ENCODE measurements around the gene ASB7.

ASB7 gene

GRCh38 chr15:100598655-100599054 lies 3.7 kb upstream of the ASB7 start:
- DNase-seq, result no peak

GRCh38 chr15:100601163-100601562 lies 1.2 kb upstream of the ASB7 start:
- DNase-seq, result peak in 1 of 2 experiments; percentile 35

GRCh38 chr15:100601617-100602063 lies 749 bp upstream of the ASB7 start:
- no peak for DNase-seq

- DNase-seq, result no peak
Measured at GRCh38 chr15:100602823-100603393, 519 bp downstream of the ASB7 start.

- DNase-seq, result no peak
Measured at GRCh38 chr15:100612539-100612938, 10.2 kb downstream of the ASB7 start.

GRCh38 chr15:100613208-100613607 lies 10.8 kb downstream of the ASB7 start:
- no peak for DNase-seq

GRCh38 chr15:100614336-100614735 lies 11.9 kb downstream of the ASB7 start:
- no peak for DNase-seq

GRCh38 chr15:100614918-100615317 lies 12.5 kb downstream of the ASB7 start:
- no peak for DNase-seq

- no peak for DNase-seq
Measured at GRCh38 chr15:100615801-100616200, 13.4 kb downstream of the ASB7 start.

GRCh38 chr15:100616700-100617099 lies 14.3 kb downstream of the ASB7 start:
- no peak for DNase-seq

GRCh38 chr15:100623301-100623700 lies 20.9 kb downstream of the ASB7 start:
- DNase-seq, result no peak

- DNase-seq, result peak; percentile 60 to 67
Measured at GRCh38 chr15:100627789-100628395, 25.5 kb downstream of the ASB7 start.

- no peak for DNase-seq
Measured at GRCh38 chr15:100628746-100629145, 26.4 kb downstream of the ASB7 start.

GRCh38 chr15:100631831-100632230 lies 29.4 kb downstream of the ASB7 start:
- DNase-seq, result no peak

GRCh38 chr15:100633763-100634075 lies 31.3 kb downstream of the ASB7 start:
- no peak for DNase-seq

GRCh38 chr15:100635406-100636071 lies 33.1 kb downstream of the ASB7 start:
- DNase-seq, result no peak

- DNase-seq, result no peak
Measured at GRCh38 chr15:100638177-100638730, 35.9 kb downstream of the ASB7 start.

- no peak for DNase-seq
Measured at GRCh38 chr15:100642213-100642949, 40.0 kb downstream of the ASB7 start.

GRCh38 chr15:100642950-100643338 lies 40.6 kb downstream of the ASB7 start:
- DNase-seq, result no peak

GRCh38 chr15:100645671-100646070 lies 43.3 kb downstream of the ASB7 start:
- DNase-seq, result no peak

GRCh38 chr15:100648951-100649350 lies 46.6 kb downstream of the ASB7 start:
- no peak for DNase-seq

GRCh38 chr15:100650685-100651084 lies 48.3 kb downstream of the ASB7 start:
- DNase-seq, result no peak

- DNase-seq, result no peak
Measured at GRCh38 chr15:100651253-100651652, 48.9 kb downstream of the ASB7 start.

GRCh38 chr15:100652116-100652515 lies 49.7 kb downstream of the ASB7 start:
- no peak for DNase-seq
